HG03097 (cell line): ENCODE measurements around the gene IGFN1.

Experiments
- ATAC-seq: cut with Tn5 transposase; IDR thresholded peaks from one replicate; pipeline ENCODE4 v1.9.1; 2021; ENCODE audit not compliant: unreplicated experiment, low FRiP score

Gene IGFN1

GRCh38 chr1:201184307-201185122, 6.1 kb upstream of the IGFN1 start:
- no peak for ATAC-seq

- no peak for ATAC-seq
These were observed 5.5 kb upstream of the IGFN1 start for GRCh38 chr1:201185123-201185453.

- no peak for ATAC-seq
These were observed 5.0 kb upstream of the IGFN1 start for GRCh38 chr1:201185527-201186128.

- no peak for ATAC-seq
These were observed 4.4 kb upstream of the IGFN1 start for GRCh38 chr1:201186192-201186591.

GRCh38 chr1:201189085-201189484, 1.5 kb upstream of the IGFN1 start:
- ATAC-seq, result no peak

- no peak for ATAC-seq
These were observed 619 bp upstream of the IGFN1 start for GRCh38 chr1:201190005-201190404.

GRCh38 chr1:201191653-201192260, 1.1 kb downstream of the IGFN1 start:
- ATAC-seq, result no peak

- ATAC-seq, result no peak
These were observed 1.7 kb downstream of the IGFN1 start for GRCh38 chr1:201192261-201192788.

GRCh38 chr1:201194046-201194445, 3.4 kb downstream of the IGFN1 start:
- no peak for ATAC-seq

GRCh38 chr1:201198598-201198997, 8.0 kb downstream of the IGFN1 start:
- ATAC-seq, result no peak

GRCh38 chr1:201205036-201205435, 14.4 kb downstream of the IGFN1 start:
- no peak for ATAC-seq

- ATAC-seq, result no peak
These were observed 15.6 kb downstream of the IGFN1 start for GRCh38 chr1:201206176-201206575.

- ATAC-seq, result no peak
These were observed 16.4 kb downstream of the IGFN1 start for GRCh38 chr1:201207046-201207445.

- no peak for ATAC-seq
These were observed 17.6 kb downstream of the IGFN1 start for GRCh38 chr1:201208236-201208635.

GRCh38 chr1:201212056-201212455, 21.4 kb downstream of the IGFN1 start:
- no peak for ATAC-seq

GRCh38 chr1:201212461-201213055, 21.9 kb downstream of the IGFN1 start:
- ATAC-seq, result no peak

- ATAC-seq, result no peak
These were observed 22.6 kb downstream of the IGFN1 start for GRCh38 chr1:201213106-201213770.

- ATAC-seq, result no peak
These were observed 23.3 kb downstream of the IGFN1 start for GRCh38 chr1:201213926-201214325.

GRCh38 chr1:201214461-201214860, 23.8 kb downstream of the IGFN1 start:
- no peak for ATAC-seq

- ATAC-seq, result no peak
These were observed 24.3 kb downstream of the IGFN1 start for GRCh38 chr1:201214886-201215285.
